ENCODE data around the gene CHAMP1.

Gene CHAMP1

GRCh38 chr13:114296902-114297301 is 17.4 kb upstream of the CHAMP1 start:
- in situ Hi-C loops (cut with MboI; ENCODE audit: low sequenced_read_pairs) = no loop called here

- in situ Hi-C loops (cut with MboI; ENCODE audit: low sequenced_read_pairs) = no loop called here
Measured at GRCh38 chr13:114298866-114299265, 15.4 kb upstream of the CHAMP1 start.

GRCh38 chr13:114299604-114300305 is 14.5 kb upstream of the CHAMP1 start:
- in situ Hi-C loops (cut with MboI; ENCODE audit: low sequenced_read_pairs) = no loop called here

- in situ Hi-C loops (cut with MboI; ENCODE audit: low sequenced_read_pairs) = no loop called here
Measured at GRCh38 chr13:114303700-114304327, 10.5 kb upstream of the CHAMP1 start.

- in situ Hi-C loops (cut with MboI; ENCODE audit: low sequenced_read_pairs) = no loop called here
Measured at GRCh38 chr13:114304346-114305034, 9.8 kb upstream of the CHAMP1 start.

- in situ Hi-C loops (cut with MboI; ENCODE audit: low sequenced_read_pairs) = no loop called here
Measured at GRCh38 chr13:114309086-114309485, 5.2 kb upstream of the CHAMP1 start.

GRCh38 chr13:114309806-114310410 is 4.4 kb upstream of the CHAMP1 start:
- in situ Hi-C loops (cut with MboI; ENCODE audit: low sequenced_read_pairs) = no loop called here

GRCh38 chr13:114310956-114311355 is 3.3 kb upstream of the CHAMP1 start:
- in situ Hi-C loops (cut with MboI; ENCODE audit: low sequenced_read_pairs) = no loop called here

GRCh38 chr13:114311387-114311786 is 2.9 kb upstream of the CHAMP1 start:
- in situ Hi-C loops (cut with MboI; ENCODE audit: low sequenced_read_pairs) = no loop called here

GRCh38 chr13:114311908-114312307 is 2.4 kb upstream of the CHAMP1 start:
- in situ Hi-C loops (cut with MboI; ENCODE audit: low sequenced_read_pairs) = no loop called here

GRCh38 chr13:114313061-114313860 is 1.0 kb upstream of the CHAMP1 start:
- in situ Hi-C loops (cut with MboI; ENCODE audit: low sequenced_read_pairs) = no loop called here

- in situ Hi-C loops (cut with MboI; ENCODE audit: low sequenced_read_pairs) = no loop called here
Measured at GRCh38 chr13:114315074-114315785, 927 bp downstream of the CHAMP1 start.

GRCh38 chr13:114318624-114319023 is 4.3 kb downstream of the CHAMP1 start:
- in situ Hi-C loops (cut with MboI; ENCODE audit: low sequenced_read_pairs) = no loop called here

GRCh38 chr13:114319441-114319913 is 5.2 kb downstream of the CHAMP1 start:
- in situ Hi-C loops (cut with MboI; ENCODE audit: low sequenced_read_pairs) = no loop called here

GRCh38 chr13:114320065-114320464 is 5.8 kb downstream of the CHAMP1 start:
- in situ Hi-C loops (cut with MboI; ENCODE audit: low sequenced_read_pairs) = no loop called here

- in situ Hi-C loops (cut with MboI; ENCODE audit: low sequenced_read_pairs) = no loop called here
Measured at GRCh38 chr13:114321256-114321655, 7.0 kb downstream of the CHAMP1 start.

GRCh38 chr13:114323349-114323748 is 9.0 kb downstream of the CHAMP1 start:
- in situ Hi-C loops (cut with MboI; ENCODE audit: low sequenced_read_pairs) = no loop called here

GRCh38 chr13:114324334-114324733 is 10.0 kb downstream of the CHAMP1 start:
- in situ Hi-C loops (cut with MboI; ENCODE audit: low sequenced_read_pairs) = no loop called here

- in situ Hi-C loops (cut with MboI; ENCODE audit: low sequenced_read_pairs) = no loop called here
Measured at GRCh38 chr13:114325729-114326128, 11.4 kb downstream of the CHAMP1 start.

- in situ Hi-C loops (cut with MboI; ENCODE audit: low sequenced_read_pairs) = no loop called here
Measured at GRCh38 chr13:114328034-114328433, 13.7 kb downstream of the CHAMP1 start.
